Measurements from ENCODE around the gene GARRE1. TPM values are rescaled to one million over a fixed set of nuclear protein-coding genes. Genes with fewer than 3 reads are reported as not detected.
"Not testable (repeated sequence)": the region's sequence is repeated elsewhere in the genome, so short reads cannot be mapped to it uniquely, and the experiment has no call there.

Gene GARRE1
- 10 to 100 TPM in 5 of 6 donors, 1 to 10 TPM in 1; 7.4 to 18.3 (median 12.0) TPM for total RNA-seq
- polyA plus RNA-seq, result 1 to 10 TPM; 8.2 to 9.3 TPM

GRCh38 chr19:34254046-34254697 is at the start of gene GARRE1:
Gene GARRE1, plus strand, starts transcription at chr19:34254554. Its CDS starts 45,920 bp downstream, at chr19:34300474.
- intact Hi-C loops (cut with DNase I), result no loop called here
- Histone ChIP-seq H3K27ac (peak within 1 kb of the TSS; percentile 89 to 98 (median 96)), H3K4me1 (peaks cover 6 to 16% (median 14%) of the 10 kb centered on the region in 3 donors), H3K36me3 (no peaks in the 10 kb centered on the region), H3K27me3 (no peaks in the 10 kb centered on the region), H3K9me3 (no peaks in the 10 kb centered on the region), H3K4me3 (peak within 1 kb of the TSS; percentile 81 to 94 (median 84))
- DNase-seq (peak; percentile 85 to 97 (median 90)), FAIRE-seq (no peak), ATAC-seq (peak; percentile 87 to 96 (median 92))
- 0 to 1% methylated on average over 26 to 56 of the region's 56 CpGs for WGBS, 2 donors
- no peak for TF ChIP-seq CTCF (IDR thresholded peaks at IDR 0.05)

DNA sequence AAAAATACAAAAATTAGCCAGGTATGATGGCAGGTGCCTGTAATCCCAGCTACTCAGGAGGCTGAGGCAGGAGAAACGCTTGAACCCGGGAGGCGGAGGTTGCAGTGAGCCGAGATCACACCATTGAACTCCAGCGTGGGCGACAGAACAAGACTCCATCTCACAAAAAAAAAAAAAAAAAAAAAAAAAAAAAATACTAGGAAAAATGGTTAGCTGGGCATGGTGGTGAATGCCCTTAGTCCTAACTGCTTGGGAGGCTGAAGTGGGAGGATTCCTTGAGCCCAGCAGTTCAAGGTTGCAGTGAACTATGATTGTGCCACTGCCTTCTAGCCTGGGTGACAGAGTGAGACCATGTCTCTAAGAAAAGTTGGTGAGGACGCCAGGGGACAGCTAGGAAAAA is 49.0 kb upstream of the GARRE1 start:
- WGBS, 2 donors, result 95 to 99% methylated on average over 7 of the region's 7 CpGs
- H3K36me3 ChIP-seq, result peaks cover 0 to 26% (median 0%) of the 10 kb centered on the region in 3 donors
- intact Hi-C loops (cut with DNase I); H3K9me3 ChIP-seq; H3K4me3 ChIP-seq; H3K27me3 ChIP-seq; DNase-seq; ATAC-seq; H3K27ac ChIP-seq; H3K4me1 ChIP-seq; FAIRE-seq: not testable (repeated sequence)

DNA sequence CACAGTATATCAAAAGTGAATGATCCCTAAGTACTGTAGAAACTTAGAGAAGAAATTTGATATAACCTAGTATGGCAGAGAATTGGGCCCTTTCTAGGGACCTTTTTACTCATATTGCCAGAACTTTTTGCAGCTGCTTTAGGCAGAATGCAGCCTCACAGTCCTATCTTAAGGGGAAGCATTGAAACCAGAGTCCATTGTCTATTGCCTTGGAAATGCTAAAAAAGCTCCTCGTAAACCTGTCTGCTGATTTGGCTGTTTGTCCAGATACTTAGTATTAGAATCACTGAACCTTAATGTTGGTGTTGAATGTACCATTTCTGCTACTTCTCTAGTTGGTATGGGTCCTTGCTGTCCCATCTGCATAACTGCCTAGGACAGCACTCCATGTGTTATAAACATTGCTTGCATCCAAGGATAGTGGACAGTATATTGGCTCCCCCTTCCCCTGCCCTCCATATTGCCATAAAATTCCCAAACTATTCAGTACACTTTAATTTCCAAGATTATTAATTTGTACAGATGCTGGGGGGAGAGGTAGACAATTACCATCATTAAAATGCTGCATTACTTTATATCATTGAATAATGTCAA is 46.0 kb upstream of the GARRE1 start:
- WGBS, 2 donors, result 87 to 94% methylated on average over 1 of the region's 1 CpG
- Histone ChIP-seq H3K36me3 (peaks cover 0 to 32% (median 0%) of the 10 kb centered on the region in 3 donors), H3K4me3 (no peak overlapping the region), H3K27ac (no peak overlapping the region), H3K4me1 (no peaks in the 10 kb centered on the region), H3K9me3 (no peaks in the 10 kb centered on the region), H3K27me3 (no peaks in the 10 kb centered on the region)
- no peak for TF ChIP-seq CTCF (IDR thresholded peaks at IDR 0.05)
- ATAC-seq (no peak), FAIRE-seq (no peak), DNase-seq (no peak)
- intact Hi-C loops (cut with DNase I), result no loop called here

GRCh38 chr19:34209726-34210125 is 44.6 kb upstream of the GARRE1 start:
- no peak for FAIRE-seq
- 86 to 96% methylated on average over 4 of the region's 4 CpGs for WGBS, 2 donors
- intact Hi-C loops (cut with DNase I), result no loop called here
- DNase-seq, result no peak
- ATAC-seq, result no peak
- Histone ChIP-seq H3K27me3 (no peaks in the 10 kb centered on the region), H3K4me3 (no peak overlapping the region), H3K27ac (no peak overlapping the region), H3K4me1 (no peaks in the 10 kb centered on the region), H3K9me3 (no peaks in the 10 kb centered on the region), H3K36me3 (peaks cover 0 to 33% (median 0%) of the 10 kb centered on the region in 3 donors)
- TF ChIP-seq CTCF (IDR thresholded peaks at IDR 0.05), result no peak

- WGBS, 2 donors, result 87 to 89% methylated on average over 2 of the region's 2 CpGs
- ATAC-seq (no peak), FAIRE-seq (no peak), DNase-seq (no peak)
- Histone ChIP-seq H3K4me1 (peaks cover 0 to 4% (median 0%) of the 10 kb centered on the region in 3 donors), H3K27me3 (no peaks in the 10 kb centered on the region), H3K9me3 (no peaks in the 10 kb centered on the region), H3K4me3 (no peak overlapping the region), H3K27ac (no peak overlapping the region), H3K36me3 (peaks cover 0 to 35% (median 0%) of the 10 kb centered on the region in 3 donors)
- no peak for TF ChIP-seq CTCF (IDR thresholded peaks at IDR 0.05)
- intact Hi-C loops (cut with DNase I), result no loop called here
Measured at GRCh38 chr19:34213283-34213682, 41.1 kb upstream of the GARRE1 start.

Measured in pancreas (tissue), 10 donors.